Neural progenitor cell (in vitro differentiated cells): ENCODE results near the gene OR8D1. TPM values are rescaled to one million over a fixed set of nuclear protein-coding genes. Genes with fewer than 3 reads are reported as not detected.
"Not testable (repeated sequence)": the region's sequence is repeated elsewhere in the genome, so short reads cannot be mapped to it uniquely, and the experiment has no call there.

ENCODE experiments used
- DNase-seq: peaks from one replicate; pipeline ENCODE4 v3.0.0-alpha.2; 2016; ENCODE audit warnings: low spot score
- H2AFZ ChIP-seq: fragments of 200-600 bp; sonication (generic); replicated peaks from 2 replicates; pipeline ENCODE4 v1.6.1; 2016; ENCODE audit warnings: antibody characterized with exemption
- H3F3A ChIP-seq: fragments of 200-600 bp; sonication (generic); 2 replicates; pipeline ENCODE4 v1.6.1; 2016; ENCODE audit warnings: antibody characterized with exemption, low read depth
- H3K27ac ChIP-seq: fragments of 200-600 bp; sonication (generic); 2 replicates; pipeline ENCODE4 v1.5.1; 2016; ENCODE audit warnings: mild to moderate bottlenecking
- H3K27me3 ChIP-seq: fragments of 200-600 bp; sonication (generic); 2 replicates; pipeline ENCODE4 v1.6.1; 2016; ENCODE audit warnings: mild to moderate bottlenecking, moderate library complexity
- H3K36me3 ChIP-seq: fragments of 200-600 bp; sonication (generic); 2 replicates; pipeline ENCODE4 v1.5.1; 2016
- H3K4me1 ChIP-seq: fragments of 200-600 bp; sonication (generic); 2 replicates; pipeline ENCODE4 v1.6.1; 2016; ENCODE audit warnings: mixed run types
- H3K4me2 ChIP-seq: fragments of 200-600 bp; sonication (generic); 2 replicates; pipeline ENCODE4 v1.6.1; 2016
- H3K4me3 ChIP-seq: fragments of 200-600 bp; sonication (generic); 2 replicates; pipeline ENCODE4 v1.5.1; 2016
- H3K79me2 ChIP-seq: fragments of 200-600 bp; sonication (generic); 2 replicates; pipeline ENCODE4 v1.6.1; 2016; ENCODE audit warnings: low read depth
- H3K9ac ChIP-seq: fragments of 200-600 bp; sonication (generic); 2 replicates; pipeline ENCODE4 v1.6.1; 2016
- H3K9me3 ChIP-seq: fragments of 200-600 bp; sonication (generic); 2 replicates; pipeline ENCODE4 v1.5.1; 2016; ENCODE audit warnings: low read depth
- H4K20me1 ChIP-seq: fragments of 200-600 bp; sonication (generic); 2 replicates; pipeline ENCODE4 v1.6.1; 2016; ENCODE audit warnings: low read depth
- H3K27ac Mint-ChIP-seq: 3 replicates; pipeline ENCODE4 v1.8.0; 2021; ENCODE audit warnings: mixed read lengths
- H3K27me3 Mint-ChIP-seq: 2 replicates; pipeline ENCODE4 v1.8.0; 2022; ENCODE audit warnings: low read depth, mild to moderate bottlenecking, inconsistent platforms, moderate library complexity, mixed read lengths; ENCODE audit not compliant: insufficient read depth
- H3K36me3 Mint-ChIP-seq: 3 replicates; pipeline ENCODE4 v1.8.0; 2021; ENCODE audit warnings: mixed read lengths
- H3K4me1 Mint-ChIP-seq: 3 replicates; pipeline ENCODE4 v1.8.0; 2021; ENCODE audit warnings: mixed read lengths
- H3K4me3 Mint-ChIP-seq: 3 replicates; pipeline ENCODE4 v1.8.0; 2021; ENCODE audit warnings: mild to moderate bottlenecking, moderate library complexity, mixed read lengths
- H3K9me3 Mint-ChIP-seq: 3 replicates; pipeline ENCODE4 v1.8.0; 2020; ENCODE audit warnings: mixed read lengths
- CTCF ChIP-seq: fragments of 200-600 bp; sonication (generic); IDR thresholded peaks from 2 replicates; pipeline ENCODE4 v1.5.1; 2017; ENCODE audit warnings: antibody characterized with exemption, mild to moderate bottlenecking
- EZH2 ChIP-seq: fragments of 200-600 bp; sonication (generic); IDR thresholded peaks from 2 replicates; pipeline ENCODE4 v1.6.1; 2017; ENCODE audit warnings: antibody characterized with exemption, mild to moderate bottlenecking, moderate library complexity
- EZH2phosphoT487 ChIP-seq: fragments of 200-600 bp; sonication (generic); IDR thresholded peaks from 2 replicates; pipeline ENCODE4 v1.6.1; 2017; ENCODE audit warnings: antibody characterized with exemption
- total RNA-seq: library from RNA; depleted of rRNA; stranded (reverse); fragments of >200 nt; gene quantifications from 2 replicates; pipeline ENCODE4 v1.2.3, GENCODE V29; 2015; ENCODE audit warnings: low replicate concordance

OR8D1 gene
- total RNA-seq, 1 donor from 2014 or later = not detected

DNA sequence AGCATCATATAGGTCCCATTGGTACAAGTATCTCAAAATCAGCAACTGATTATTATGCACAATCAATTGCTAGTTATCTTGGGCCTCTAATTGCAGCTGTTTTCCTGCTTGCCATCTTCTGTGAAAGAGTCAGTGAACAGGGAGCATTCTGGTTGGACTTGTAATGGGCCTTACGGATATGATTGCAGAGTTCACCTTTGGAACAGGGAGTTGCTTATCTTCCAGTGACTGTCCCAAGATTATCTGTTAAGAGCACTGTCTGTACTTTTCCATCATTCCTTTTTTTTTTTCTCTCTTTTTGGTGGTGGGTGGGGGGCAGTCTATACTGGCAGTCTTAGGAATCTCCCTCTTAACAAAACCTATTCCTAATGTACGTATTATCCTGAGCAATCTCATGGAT, 39.7 kb downstream of the OR8D1 start:
- peaks cover 4% of the 10 kb centered on the region for H3K4me1 ChIP-seq
- H2AFZ ChIP-seq = peak overlapping the region; percentile 9
- TF ChIP-seq EZH2 = no peak
- TF ChIP-seq EZH2phosphoT487 = no peak
- TF ChIP-seq CTCF = no peak
- Mint-ChIP-seq H3K4me1 (peaks cover 2% of the 10 kb centered on the region), H3K36me3 (no peaks in the 10 kb centered on the region), H3K27ac (no peak overlapping the region), H3K27me3 (no peaks in the 10 kb centered on the region), H3K9me3 (no peaks in the 10 kb centered on the region), H3K4me3 (no peak overlapping the region)
- H3F3A ChIP-seq = no peaks in the 10 kb centered on the region
- no peaks in the 10 kb centered on the region for H3K27me3 ChIP-seq
- H3K9ac ChIP-seq = no peak overlapping the region
- no peaks in the 10 kb centered on the region for H4K20me1 ChIP-seq
- no peak for DNase-seq
- no peaks in the 10 kb centered on the region for H3K79me2 ChIP-seq
- H3K4me3 ChIP-seq = no peak overlapping the region
- no peak overlapping the region for H3K27ac ChIP-seq
- no peak overlapping the region for H3K4me2 ChIP-seq
- H3K36me3 ChIP-seq = no peaks in the 10 kb centered on the region
- H3K9me3 ChIP-seq = no peaks in the 10 kb centered on the region

- not testable (repeated sequence) for H3K4me2 ChIP-seq, H3K4me1 ChIP-seq, H3K4me3 Mint-ChIP-seq, H3K27me3 Mint-ChIP-seq, H4K20me1 ChIP-seq, H3K27ac Mint-ChIP-seq, H3K9ac ChIP-seq, H3K36me3 Mint-ChIP-seq, H3K4me1 Mint-ChIP-seq, H3K36me3 ChIP-seq, H3F3A ChIP-seq, H3K9me3 Mint-ChIP-seq, H3K79me2 ChIP-seq, H3K4me3 ChIP-seq, H3K27ac ChIP-seq, H3K27me3 ChIP-seq, H3K9me3 ChIP-seq
- peak; percentile 3 for DNase-seq
- H2AFZ ChIP-seq = peak overlapping the region; percentile 19
These were observed 42.9 kb downstream of the OR8D1 start for GRCh38 chr11:124270886-124271285.

DNA sequence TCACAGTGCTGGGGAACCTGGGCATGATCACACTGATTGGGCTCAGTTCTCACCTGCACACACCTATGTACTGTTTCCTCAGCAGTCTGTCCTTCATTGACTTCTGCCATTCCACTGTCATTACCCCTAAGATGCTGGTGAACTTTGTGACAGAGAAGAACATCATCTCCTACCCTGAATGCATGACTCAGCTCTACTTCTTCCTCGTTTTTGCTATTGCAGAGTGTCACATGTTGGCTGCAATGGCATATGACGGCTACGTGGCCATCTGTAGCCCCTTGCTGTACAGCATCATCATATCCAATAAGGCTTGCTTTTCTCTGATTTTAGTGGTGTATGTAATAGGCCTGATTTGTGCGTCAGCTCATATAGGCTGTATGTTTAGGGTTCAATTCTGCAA, 48.7 kb downstream of the OR8D1 start:
- not testable (repeated sequence) for H3K9me3 ChIP-seq, H3K27ac Mint-ChIP-seq, H4K20me1 ChIP-seq, H3K4me1 Mint-ChIP-seq, DNase-seq, H3K79me2 ChIP-seq, H3K4me3 ChIP-seq, H3K36me3 ChIP-seq, H3K27me3 ChIP-seq, H3K9ac ChIP-seq, H3K27me3 Mint-ChIP-seq, H3K36me3 Mint-ChIP-seq, H3K4me2 ChIP-seq, H3K9me3 Mint-ChIP-seq, H3K27ac ChIP-seq, H3F3A ChIP-seq, H3K4me1 ChIP-seq, H3K4me3 Mint-ChIP-seq, H2AFZ ChIP-seq

DNA sequence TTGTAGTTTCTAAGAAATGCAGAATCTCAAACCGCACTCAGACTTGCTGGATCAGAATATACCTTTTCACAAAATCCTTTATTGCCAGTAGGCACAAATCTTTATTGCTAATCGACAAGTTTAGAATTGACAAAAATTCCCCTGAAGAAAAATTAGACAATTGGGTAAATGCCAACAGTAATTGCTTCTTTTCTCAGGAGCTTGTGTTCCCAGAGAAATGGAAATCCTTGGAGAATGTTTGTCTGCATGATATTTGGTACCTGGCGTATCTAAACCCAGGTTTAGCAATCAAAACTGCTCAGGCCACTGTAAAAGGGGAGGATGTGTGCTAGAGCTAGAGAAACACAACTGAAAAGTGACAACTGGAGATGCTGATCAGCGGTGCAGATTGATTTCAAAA, 57.7 kb downstream of the OR8D1 start, which contains the start of gene OR8G5:
OR8G5 (plus strand) TSS at position 301 of the 400 bp plus-strand sequence. CDS start 8,556 bp downstream, outside the sequence.
- Histone ChIP-seq H3K4me2 (no peak within 1 kb of the TSS), H3K27me3 (no peaks in the 10 kb centered on the region), H3K79me2 (no peaks in the 10 kb centered on the region), H3K9ac (no peak within 1 kb of the TSS), H2AFZ (no peak within 1 kb of the TSS), H4K20me1 (no peaks in the 10 kb centered on the region), H3K4me3 (no peak within 1 kb of the TSS), H3F3A (no peaks in the 10 kb centered on the region), H3K9me3 (no peaks in the 10 kb centered on the region), H3K36me3 (no peaks in the 10 kb centered on the region), H3K27ac (no peak within 1 kb of the TSS), H3K4me1 (no peaks in the 10 kb centered on the region)
- no peaks in the 10 kb centered on the region for H3K36me3 Mint-ChIP-seq
- TF ChIP-seq CTCF = no peak
- no peak for TF ChIP-seq EZH2phosphoT487
- TF ChIP-seq EZH2 = no peak
- no peaks in the 10 kb centered on the region for H3K27me3 Mint-ChIP-seq
- no peak within 1 kb of the TSS for H3K27ac Mint-ChIP-seq
- H3K9me3 Mint-ChIP-seq = no peaks in the 10 kb centered on the region
- DNase-seq = no peak
- H3K4me3 Mint-ChIP-seq = no peak within 1 kb of the TSS
- no peaks in the 10 kb centered on the region for H3K4me1 Mint-ChIP-seq

Other genes starting within 250 kb of the OR8D1 start
- 24.5 and 27.3 TPM in 2 replicates for gene VWA5A, start 198.5 kb downstream of the OR8D1 start, total RNA-seq
- gene OR10D3, start 130.6 kb downstream of the OR8D1 start, total RNA-seq = not detected in 2 replicates
- not detected in 2 replicates for gene OR8G1, start 72.9 kb downstream of the OR8D1 start, total RNA-seq
- not detected in 2 replicates for gene OR8G5, start 57.6 kb downstream of the OR8D1 start, total RNA-seq
- gene OR8D2, start 6.2 kb upstream of the OR8D1 start, total RNA-seq = not detected in 2 replicates
- gene OR8B2, start 70.5 kb upstream of the OR8D1 start, total RNA-seq = not detected in 2 replicates
- gene OR8B3, start 85.1 kb upstream of the OR8D1 start, total RNA-seq = not detected in 2 replicates
- not detected in 2 replicates for gene OR8B4, start 110.9 kb upstream of the OR8D1 start, total RNA-seq
- gene OR8B8, start 131.7 kb upstream of the OR8D1 start, total RNA-seq = not detected in 2 replicates
- gene OR8B12, start 229.7 kb upstream of the OR8D1 start, total RNA-seq = not detected in 2 replicates